Left lung (tissue), 10 donors: ENCODE data around the gene KAT7. TPM values are rescaled to one million over a fixed set of nuclear protein-coding genes. Genes with fewer than 3 reads are reported as not detected.
A peak's percentile ranks its signal among the peaks of the same experiment; 100 is the strongest.

Experiments used
- ATAC-seq: fragments of 200-7000 bp; cut with Tn5 transposase; one replicate; pipeline ENCODE4 v1.9.1; 2020; ENCODE audit warnings: moderate library complexity
- DNase-seq, 4 donors: peaks; one replicate each; pipeline ENCODE4 v3.0.0-alpha.2; 2013 to 2020
- H3K27ac ChIP-seq, 2 donors: fragments of 200-600 bp; sonication (generic) in 1 of 2; one replicate each; pipeline versions ENCODE4 v1.5.0 to v1.8.0; 2020 to 2021
- H3K27me3 ChIP-seq, 2 donors: fragments of 200-600 bp; sonication (generic) in 1 of 2; one replicate each; pipeline versions ENCODE4 v1.5.0 to v1.8.0; 2020 to 2021
- H3K36me3 ChIP-seq, 2 donors: fragments of 200-600 bp; sonication (generic) in 1 of 2; one replicate each; pipeline versions ENCODE4 v1.5.0 to v1.8.0; 2020 to 2021
- H3K4me1 ChIP-seq, 2 donors: fragments of 200-600 bp; one replicate each; pipeline ENCODE4 v1.8.0; 2021
- H3K4me3 ChIP-seq, 2 donors: fragments of 200-600 bp; sonication (generic) in 1 of 2; one replicate each; pipeline versions ENCODE4 v1.5.0 to v1.8.0; 2020 to 2021; ENCODE audit warnings: mild to moderate bottlenecking in 1 of 2
- H3K9me3 ChIP-seq, 2 donors: fragments of 200-600 bp; sonication (generic) in 1 of 2; one replicate each; pipeline versions ENCODE4 v1.5.0 to v1.8.0; 2020 to 2021
- CTCF ChIP-seq, 2 donors: fragments of 200-600 bp; sonication (generic) in 1 of 2; IDR thresholded peaks; one replicate each; pipeline versions ENCODE4 v1.5.0 to v1.8.0; 2021; ENCODE audit warnings: antibody characterized with exemption in 2 of 2
- intact Hi-C, 2 donors: fragments of 100-400 bp; cut with DNase I; formaldehyde crosslinking; loops; one replicate each; pipeline versions ENCODE4 v1.11.2 to v1.14.2; 2022
- polyA plus RNA-seq, 6 donors: library from polyadenylated mRNA; unstranded; fragments of 120-200 nt; gene quantifications; one replicate each; pipeline ENCODE4 v1.2.1, GENCODE V29; 2013; ENCODE audit not compliant: insufficient read length in 6 of 6
- total RNA-seq, 2 donors: library from RNA; stranded (reverse); fragmentation: NEBNext Ultra II Directional; extraction: Animal tissue kit (Norgen Biotek cat#: 25700); gene quantifications; one replicate each; pipeline ENCODE4 v1.2.1, GENCODE V29; 2021
- donor health status: DM: no; HTN: yes; CAD: no.
- donor health status: DM: no; HTN: no; CAD: no.

KAT7 gene
- total and polyA plus RNA-seq, 8 donors, result 44.1 to 56.7 (median 51.5) TPM

GRCh38 chr17:49871211-49871610 is 82.7 kb downstream of the KAT7 start:
- ATAC-seq, result peak; percentile 15
- intact Hi-C loops, result no loop called here

GRCh38 chr17:49872754-49873377 is 84.4 kb downstream of the KAT7 start:
- no peaks in the 10 kb centered on the region for H3K36me3 ChIP-seq
- no peak for ATAC-seq
- no peak overlapping the region for H3K27ac ChIP-seq
- peaks cover 0 to 17% of the 10 kb centered on the region in 2 donors for H3K27me3 ChIP-seq
- DNase-seq, result no peak
- H3K9me3 ChIP-seq, result no peaks in the 10 kb centered on the region
- H3K4me3 ChIP-seq, result no peak overlapping the region
- no peak for TF ChIP-seq CTCF (IDR thresholded peaks at IDR 0.05)
- no peaks in the 10 kb centered on the region for H3K4me1 ChIP-seq
- intact Hi-C loops, result no loop called here

More at GRCh38 chr17:49871211-49871610, 82.7 kb downstream of the KAT7 start:
- no peak overlapping the region for H3K27ac ChIP-seq
- H3K36me3 ChIP-seq, result no peaks in the 10 kb centered on the region
- DNase-seq, result no peak
- TF ChIP-seq CTCF (IDR thresholded peaks at IDR 0.05), result no peak
- no peaks in the 10 kb centered on the region for H3K9me3 ChIP-seq
- peaks cover 0 to 7% of the 10 kb centered on the region in 2 donors for H3K27me3 ChIP-seq
- H3K4me3 ChIP-seq, result no peak overlapping the region
- no peaks in the 10 kb centered on the region for H3K4me1 ChIP-seq

- Histone ChIP-seq H3K4me3 (no peak overlapping the region), H3K4me1 (no peaks in the 10 kb centered on the region), H3K36me3 (no peaks in the 10 kb centered on the region), H3K9me3 (no peaks in the 10 kb centered on the region), H3K27me3 (peaks cover 0 to 21% of the 10 kb centered on the region in 2 donors), H3K27ac (no peak overlapping the region)
- peak in 2 of 4 donors; percentile 54 to 82 for DNase-seq
- TF ChIP-seq CTCF (IDR thresholded peaks at IDR 0.05), result no peak
- peak; percentile 87 for ATAC-seq
- intact Hi-C loops, result no loop called here
Observed at GRCh38 chr17:49873466-49873865, 85.0 kb downstream of the KAT7 start.

GRCh38 chr17:49873926-49874325 is 85.4 kb downstream of the KAT7 start:
- H3K4me1 ChIP-seq, result no peaks in the 10 kb centered on the region
- ATAC-seq (peak; percentile 37), DNase-seq (no peak)
- intact Hi-C loops, result no loop called here
- H3K36me3 ChIP-seq, result no peaks in the 10 kb centered on the region
- no peak overlapping the region for H3K27ac ChIP-seq
- H3K9me3 ChIP-seq, result no peaks in the 10 kb centered on the region
- H3K27me3 ChIP-seq, result peaks cover 0 to 22% of the 10 kb centered on the region in 2 donors
- no peak overlapping the region for H3K4me3 ChIP-seq
- no peak for TF ChIP-seq CTCF (IDR thresholded peaks at IDR 0.05)

- H3K4me3 ChIP-seq, result no peak overlapping the region
- no peak for DNase-seq
- ATAC-seq, result no peak
- peaks cover 4 to 32% of the 10 kb centered on the region in 2 donors for H3K27me3 ChIP-seq
- intact Hi-C loops, result no loop called here
- no peak for TF ChIP-seq CTCF (IDR thresholded peaks at IDR 0.05)
- no peaks in the 10 kb centered on the region for H3K4me1 ChIP-seq
- H3K27ac ChIP-seq, result no peak overlapping the region
- H3K9me3 ChIP-seq, result no peaks in the 10 kb centered on the region
- no peaks in the 10 kb centered on the region for H3K36me3 ChIP-seq
Observed at GRCh38 chr17:49874911-49875310, 86.4 kb downstream of the KAT7 start.
